Measurements from ENCODE around the gene C10orf90. TPM values are rescaled to one million over a fixed set of nuclear protein-coding genes. Genes with fewer than 3 reads are reported as not detected.

The C10orf90 gene
- total RNA-seq, 1 donor from 2014 or later: not detected

- Histone ChIP-seq H3K27me3 (no peaks in the 10 kb centered on the region), H3K9ac (no peak overlapping the region), H3K36me3 (no peaks in the 10 kb centered on the region), H3F3A (ENCODE audit: low read depth) (no peaks in the 10 kb centered on the region), H2AFZ (replicated peaks) (no peak overlapping the region), H3K4me3 (no peak overlapping the region), H3K79me2 (ENCODE audit: low read depth) (no peaks in the 10 kb centered on the region), H4K20me1 (ENCODE audit: low read depth) (no peaks in the 10 kb centered on the region), H3K4me2 (no peak overlapping the region), H3K27ac (no peak overlapping the region), H3K9me3 (ENCODE audit: low read depth) (no peaks in the 10 kb centered on the region), H3K4me1 (no peaks in the 10 kb centered on the region)
- peaks cover 2% of the 10 kb centered on the region for H3K9me3 Mint-ChIP-seq
- H3K27ac Mint-ChIP-seq: no peak overlapping the region
- TF ChIP-seq EZH2 (IDR thresholded peaks at IDR 0.05): no peak
- no peak for TF ChIP-seq EZH2phosphoT487 (IDR thresholded peaks at IDR 0.05)
- H3K4me3 Mint-ChIP-seq: no peak overlapping the region
- no peaks in the 10 kb centered on the region for H3K36me3 Mint-ChIP-seq
- peaks cover 2% of the 10 kb centered on the region for H3K27me3 Mint-ChIP-seq (ENCODE audit: insufficient read depth, low read depth)
- no peak for DNase-seq (ENCODE audit: low spot score)
- H3K4me1 Mint-ChIP-seq: peaks cover 10% of the 10 kb centered on the region
Measured at GRCh38 chr10:126647116-126647515, 23.4 kb downstream of the C10orf90 start.

GRCh38 chr10:126646110-126646509 lies 24.4 kb downstream of the C10orf90 start:
- Mint-ChIP-seq H3K36me3 (no peaks in the 10 kb centered on the region), H3K4me3 (no peak overlapping the region)
- H2AFZ ChIP-seq (replicated peaks): no peak overlapping the region

GRCh38 chr10:126640401-126640800 lies 30.1 kb downstream of the C10orf90 start:
- Mint-ChIP-seq H3K4me1 (peaks cover 20% of the 10 kb centered on the region), H3K4me3 (no peak overlapping the region), H3K27ac (no peak overlapping the region), H3K9me3 (peaks cover 4% of the 10 kb centered on the region), H3K36me3 (no peaks in the 10 kb centered on the region), H3K27me3 (ENCODE audit: insufficient read depth, low read depth) (peaks cover 9% of the 10 kb centered on the region)
- H3K27me3 ChIP-seq: no peaks in the 10 kb centered on the region
- no peaks in the 10 kb centered on the region for H4K20me1 ChIP-seq (ENCODE audit: low read depth)
- no peaks in the 10 kb centered on the region for H3K79me2 ChIP-seq (ENCODE audit: low read depth)
- DNase-seq (ENCODE audit: low spot score): no peak
- H3K27ac ChIP-seq: no peak overlapping the region
- TF ChIP-seq EZH2 (IDR thresholded peaks at IDR 0.05): no peak
- no peak for TF ChIP-seq CTCF (IDR thresholded peaks at IDR 0.05)
- TF ChIP-seq EZH2phosphoT487 (IDR thresholded peaks at IDR 0.05): no peak
- H3K4me3 ChIP-seq: no peak overlapping the region
- H3K9ac ChIP-seq: no peak overlapping the region
- no peaks in the 10 kb centered on the region for H3F3A ChIP-seq (ENCODE audit: low read depth)
- H3K4me1 ChIP-seq: no peaks in the 10 kb centered on the region
- H2AFZ ChIP-seq (replicated peaks): no peak overlapping the region
- H3K36me3 ChIP-seq: no peaks in the 10 kb centered on the region
- no peak overlapping the region for H3K4me2 ChIP-seq
- H3K9me3 ChIP-seq (ENCODE audit: low read depth): no peaks in the 10 kb centered on the region

More at GRCh38 chr10:126646110-126646509, 24.4 kb downstream of the C10orf90 start:
- Mint-ChIP-seq H3K9me3 (peaks cover 2% of the 10 kb centered on the region), H3K27ac (no peak overlapping the region), H3K27me3 (ENCODE audit: insufficient read depth, low read depth) (peaks cover 2% of the 10 kb centered on the region), H3K4me1 (peaks cover 10% of the 10 kb centered on the region)
- no peaks in the 10 kb centered on the region for H3F3A ChIP-seq (ENCODE audit: low read depth)
- no peaks in the 10 kb centered on the region for H3K36me3 ChIP-seq
- H3K9me3 ChIP-seq (ENCODE audit: low read depth): no peaks in the 10 kb centered on the region
- no peak overlapping the region for H3K4me3 ChIP-seq
- no peak for TF ChIP-seq EZH2 (IDR thresholded peaks at IDR 0.05)
- no peak for TF ChIP-seq EZH2phosphoT487 (IDR thresholded peaks at IDR 0.05)
- H3K4me1 ChIP-seq: no peaks in the 10 kb centered on the region
- no peaks in the 10 kb centered on the region for H4K20me1 ChIP-seq (ENCODE audit: low read depth)
- no peak overlapping the region for H3K9ac ChIP-seq
- H3K4me2 ChIP-seq: no peak overlapping the region
- no peak overlapping the region for H3K27ac ChIP-seq
- H3K79me2 ChIP-seq (ENCODE audit: low read depth): no peaks in the 10 kb centered on the region
- H3K27me3 ChIP-seq: no peaks in the 10 kb centered on the region
- no peak for DNase-seq (ENCODE audit: low spot score)

GRCh38 chr10:126639084-126639483 lies 31.4 kb downstream of the C10orf90 start:
- no peak overlapping the region for H3K4me2 ChIP-seq
- no peak overlapping the region for H3K4me3 ChIP-seq
- H3K27me3 Mint-ChIP-seq (ENCODE audit: insufficient read depth, low read depth): peaks cover 9% of the 10 kb centered on the region
- no peaks in the 10 kb centered on the region for H3K27me3 ChIP-seq
- TF ChIP-seq EZH2phosphoT487 (IDR thresholded peaks at IDR 0.05) (no peak), EZH2 (IDR thresholded peaks at IDR 0.05) (no peak), CTCF (IDR thresholded peaks at IDR 0.05) (no peak)
- H3K27ac ChIP-seq: no peak overlapping the region
- H3K27ac Mint-ChIP-seq: peak overlapping the region; percentile 47
- H3K4me1 Mint-ChIP-seq: peaks cover 31% of the 10 kb centered on the region
- H3K9me3 Mint-ChIP-seq: peaks cover 4% of the 10 kb centered on the region
- H2AFZ ChIP-seq (replicated peaks): no peak overlapping the region
- no peaks in the 10 kb centered on the region for H3K36me3 ChIP-seq
- H3K36me3 Mint-ChIP-seq: no peaks in the 10 kb centered on the region
- H3K4me3 Mint-ChIP-seq: no peak overlapping the region
- H4K20me1 ChIP-seq (ENCODE audit: low read depth): no peaks in the 10 kb centered on the region
- no peaks in the 10 kb centered on the region for H3K79me2 ChIP-seq (ENCODE audit: low read depth)
- H3K9ac ChIP-seq: no peak overlapping the region
- no peaks in the 10 kb centered on the region for H3K9me3 ChIP-seq (ENCODE audit: low read depth)
- no peak for DNase-seq (ENCODE audit: low spot score)
- peaks cover 6% of the 10 kb centered on the region for H3K4me1 ChIP-seq
- H3F3A ChIP-seq (ENCODE audit: low read depth): no peaks in the 10 kb centered on the region

Measured in neural progenitor cell (in vitro differentiated cells).